Measurements from ENCODE around the gene PROCA1.

DNA sequence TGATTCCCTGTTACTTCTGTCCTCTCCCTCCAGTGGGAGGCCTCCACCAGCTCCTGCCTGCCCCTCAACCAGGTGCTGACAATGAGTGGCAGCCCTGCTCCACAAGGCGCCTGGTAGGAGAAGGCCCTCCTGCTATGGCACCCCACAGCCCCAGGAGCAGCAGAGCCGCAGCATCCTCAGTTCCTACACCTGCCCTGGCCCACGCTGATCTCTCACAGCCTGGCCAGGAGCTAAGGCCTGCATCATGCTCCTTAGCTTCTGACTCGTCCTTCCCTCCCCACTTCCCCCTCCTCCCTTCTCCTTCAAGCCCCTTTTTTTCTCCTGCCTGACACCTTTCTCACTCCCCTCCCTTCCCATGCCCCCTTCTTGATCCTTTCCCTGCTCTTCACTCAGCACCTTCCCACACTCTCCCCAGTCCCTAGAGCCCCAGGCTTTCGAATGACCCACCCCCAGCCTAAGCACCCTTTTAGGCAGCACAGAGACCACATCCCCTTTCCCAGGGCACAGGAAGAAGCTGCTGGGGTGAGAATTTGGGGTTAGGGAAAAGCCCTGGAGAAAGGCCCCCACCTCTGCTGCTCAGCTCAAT is 6.5 kb downstream of the PROCA1 start:
- TF ChIP-seq, protein P1, sequence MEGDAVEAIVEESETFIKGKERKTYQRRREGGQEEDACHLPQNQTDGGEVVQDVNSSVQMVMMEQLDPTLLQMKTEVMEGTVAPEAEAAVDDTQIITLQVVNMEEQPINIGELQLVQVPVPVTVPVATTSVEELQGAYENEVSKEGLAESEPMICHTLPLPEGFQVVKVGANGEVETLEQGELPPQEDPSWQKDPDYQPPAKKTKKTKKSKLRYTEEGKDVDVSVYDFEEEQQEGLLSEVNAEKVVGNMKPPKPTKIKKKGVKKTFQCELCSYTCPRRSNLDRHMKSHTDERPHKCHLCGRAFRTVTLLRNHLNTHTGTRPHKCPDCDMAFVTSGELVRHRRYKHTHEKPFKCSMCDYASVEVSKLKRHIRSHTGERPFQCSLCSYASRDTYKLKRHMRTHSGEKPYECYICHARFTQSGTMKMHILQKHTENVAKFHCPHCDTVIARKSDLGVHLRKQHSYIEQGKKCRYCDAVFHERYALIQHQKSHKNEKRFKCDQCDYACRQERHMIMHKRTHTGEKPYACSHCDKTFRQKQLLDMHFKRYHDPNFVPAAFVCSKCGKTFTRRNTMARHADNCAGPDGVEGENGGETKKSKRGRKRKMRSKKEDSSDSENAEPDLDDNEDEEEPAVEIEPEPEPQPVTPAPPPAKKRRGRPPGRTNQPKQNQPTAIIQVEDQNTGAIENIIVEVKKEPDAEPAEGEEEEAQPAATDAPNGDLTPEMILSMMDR (IDR thresholded peaks at IDR 0.05; ENCODE audit: poor library complexity), result no peak
- TF ChIP-seq EZH2phosphoT487 (IDR thresholded peaks at IDR 0.05; ENCODE audit: low read depth, severe bottlenecking, unreplicated experiment), result no peak

All from hepatocyte (in vitro differentiated cells).